Suprapubic skin (tissue), 4 donors: ENCODE measurements around the gene ATF6B. TPM values are rescaled to one million over a fixed set of nuclear protein-coding genes. Genes with fewer than 3 reads are reported as not detected.
A peak's percentile ranks its signal among the peaks of the same experiment; 100 is the strongest.

Experiments used
- DNase-seq, 2 donors: peaks; one replicate each; pipeline ENCODE4 v3.0.0-alpha.2; 2019; ENCODE audit warnings: low spot score in 2 of 2
- H3K27ac ChIP-seq: fragments of 200-600 bp; sonication (generic); one replicate; pipeline ENCODE4 v1.5.1; 2019
- H3K27me3 ChIP-seq: fragments of 200-600 bp; sonication (generic); one replicate; pipeline ENCODE4 v1.5.1; 2019
- H3K36me3 ChIP-seq: fragments of 200-600 bp; sonication (generic); one replicate; pipeline ENCODE4 v1.5.1; 2019
- H3K4me1 ChIP-seq: fragments of 200-600 bp; sonication (generic); one replicate; pipeline ENCODE4 v1.5.1; 2019
- H3K4me3 ChIP-seq: fragments of 200-600 bp; sonication (generic); one replicate; pipeline ENCODE4 v1.5.1; 2019; ENCODE audit warnings: mild to moderate bottlenecking
- H3K9me3 ChIP-seq: fragments of 200-600 bp; sonication (generic); one replicate; pipeline ENCODE4 v1.5.1; 2019
- CTCF ChIP-seq, 2 donors: fragments of 200-600 bp in 1 of 2; fragments of 450-650 bp in 1 of 2; sonication (generic) in 1 of 2; IDR thresholded peaks; one replicate each; pipeline ENCODE4 v1.5.1; 2016 to 2019; ENCODE audit warnings: antibody characterized with exemption in 2 of 2, mild to moderate bottlenecking in 1 of 2, moderate library complexity in 1 of 2
- EP300 ChIP-seq: sonication (generic); formaldehyde crosslinking; IDR thresholded peaks from one replicate; pipeline ENCODE4 v1.6.1; 2017; ENCODE audit warnings: antibody characterized with exemption
- POLR2A ChIP-seq, 2 donors: fragments of 450-650 bp; IDR thresholded peaks; one replicate each; pipeline ENCODE4 v1.6.1; 2017; ENCODE audit warnings: antibody characterized with exemption in 2 of 2, mild to moderate bottlenecking in 2 of 2, moderate library complexity in 2 of 2
- POLR2AphosphoS5 ChIP-seq, 3 donors: sonication (generic); formaldehyde crosslinking; IDR thresholded peaks; one replicate each; pipeline ENCODE4 v1.6.1; 2017; ENCODE audit warnings: antibody characterized with exemption in 3 of 3
- WGBS: methylation state at CpG from one replicate; pipeline ENCODE4 v1.1.5; 2018; 5-methylcytosine and 5-hydroxymethylcytosine counted together
- total RNA-seq, 4 donors: library from RNA; depleted of rRNA; stranded (reverse); fragments of >200 nt; gene quantifications; one replicate each; pipeline ENCODE4 v1.1.0, GENCODE V29; 2016

Gene ATF6B
- total RNA-seq, 4 donors from 2014 or later = 55.8 to 161 (median 74.0) TPM

- Histone ChIP-seq H3K27me3 (no peaks in the 10 kb centered on the region), H3K9me3 (no peaks in the 10 kb centered on the region), H3K27ac (no peak overlapping the region), H3K4me3 (no peak overlapping the region), H3K36me3 (peaks cover 31% of the 10 kb centered on the region), H3K4me1 (peaks cover 14% of the 10 kb centered on the region)
- WGBS = 95% methylated on average over 10 of the region's 10 CpGs
- TF ChIP-seq POLR2AphosphoS5 (IDR thresholded peaks at IDR 0.05) (no peak), EP300 (no peak), CTCF (IDR thresholded peaks at IDR 0.05) (no peak)
- DNase-seq = no peak
These were observed 54.4 kb downstream of the ATF6B start for GRCh38 chr6:32073613-32074012.

GRCh38 chr6:32073101-32073500 is 54.9 kb downstream of the ATF6B start:
- DNase-seq = no peak

GRCh38 chr6:32070814-32071543 is 57.1 kb downstream of the ATF6B start:
- TF ChIP-seq POLR2AphosphoS5 (IDR thresholded peaks at IDR 0.05) = peak in 1 of 3 donors; percentile 24
- no peak for TF ChIP-seq POLR2A (IDR thresholded peaks at IDR 0.05)
- peaks cover 10% of the 10 kb centered on the region for H3K4me1 ChIP-seq
- DNase-seq = peak in 1 of 2 donors; percentile 88
- peak overlapping the region; percentile 81 for H3K27ac ChIP-seq
- H3K9me3 ChIP-seq = no peaks in the 10 kb centered on the region
- H3K4me3 ChIP-seq = no peak overlapping the region
- H3K27me3 ChIP-seq = no peaks in the 10 kb centered on the region
- 70% methylated on average over 14 of the region's 16 CpGs for WGBS
- H3K36me3 ChIP-seq = peaks cover 41% of the 10 kb centered on the region

More at GRCh38 chr6:32073101-32073500, 54.9 kb downstream of the ATF6B start:
- Histone ChIP-seq H3K4me3 (no peak overlapping the region), H3K27ac (no peak overlapping the region), H3K27me3 (no peaks in the 10 kb centered on the region), H3K9me3 (no peaks in the 10 kb centered on the region), H3K4me1 (peaks cover 14% of the 10 kb centered on the region), H3K36me3 (peaks cover 35% of the 10 kb centered on the region)
- 75% methylated on average over 3 of the region's 3 CpGs for WGBS
- TF ChIP-seq POLR2A (IDR thresholded peaks at IDR 0.05) (no peak), EP300 (no peak), CTCF (IDR thresholded peaks at IDR 0.05) (no peak), POLR2AphosphoS5 (IDR thresholded peaks at IDR 0.05) (no peak)

- peaks cover 42% of the 10 kb centered on the region for H3K36me3 ChIP-seq
- H3K9me3 ChIP-seq = no peaks in the 10 kb centered on the region
- DNase-seq = no peak
- TF ChIP-seq CTCF (IDR thresholded peaks at IDR 0.05) (no peak), POLR2A (IDR thresholded peaks at IDR 0.05) (no peak), EP300 (no peak), POLR2AphosphoS5 (IDR thresholded peaks at IDR 0.05) (no peak)
- H3K27me3 ChIP-seq = no peaks in the 10 kb centered on the region
- H3K4me1 ChIP-seq = peaks cover 7% of the 10 kb centered on the region
- WGBS = 80% methylated on average over 10 of the region's 24 CpGs
- no peak overlapping the region for H3K4me3 ChIP-seq
- peak overlapping the region; percentile 81 for H3K27ac ChIP-seq
These were observed 58.0 kb downstream of the ATF6B start for GRCh38 chr6:32069878-32070515.

- H3K4me3 ChIP-seq = no peak overlapping the region
- peaks cover 7% of the 10 kb centered on the region for H3K4me1 ChIP-seq
- 87% methylated on average over 17 of the region's 17 CpGs for WGBS
- TF ChIP-seq POLR2AphosphoS5 (IDR thresholded peaks at IDR 0.05) (no peak), CTCF (IDR thresholded peaks at IDR 0.05) (no peak), POLR2A (IDR thresholded peaks at IDR 0.05) (no peak), EP300 (no peak)
- no peak for DNase-seq
- no peaks in the 10 kb centered on the region for H3K27me3 ChIP-seq
- H3K27ac ChIP-seq = no peak overlapping the region
- peaks cover 47% of the 10 kb centered on the region for H3K36me3 ChIP-seq
- H3K9me3 ChIP-seq = no peaks in the 10 kb centered on the region
These were observed 58.6 kb downstream of the ATF6B start for GRCh38 chr6:32069460-32069859.
